H9 (cell line): ENCODE measurements around the gene ATN1. TPM values are rescaled to one million over a fixed set of nuclear protein-coding genes. Genes with fewer than 3 reads are reported as not detected.

Experiments
- DNase-seq: peaks from one replicate; pipeline ENCODE4 v3.0.0-alpha.2; 2017
- H2AFZ ChIP-seq: one replicate; pipeline ENCODE4 v1.6.1; 2013; ENCODE audit warnings: mild to moderate bottlenecking, low read length, control low read depth, moderate library complexity
- H2AK5ac ChIP-seq: 2 replicates; pipeline ENCODE4 v1.6.1; 2013; ENCODE audit warnings: low read length, control low read depth, mixed read lengths; ENCODE audit not compliant: insufficient read length
- H2BK120ac ChIP-seq: one replicate; pipeline ENCODE4 v1.6.1; 2013; ENCODE audit warnings: low read depth, mild to moderate bottlenecking, low read length, control low read depth, inconsistent platforms; ENCODE audit not compliant: poor library complexity, severe bottlenecking
- H2BK12ac ChIP-seq: 2 replicates; pipeline ENCODE4 v1.6.1; 2013; ENCODE audit warnings: low read length, control low read depth, mixed read lengths, low read depth; ENCODE audit not compliant: insufficient read length
- H2BK15ac ChIP-seq: 2 replicates; pipeline ENCODE4 v1.6.1; 2013; ENCODE audit warnings: low read depth, low read length, control low read depth
- H2BK20ac ChIP-seq: one replicate; pipeline ENCODE4 v1.6.1; 2013; ENCODE audit warnings: low read depth, mild to moderate bottlenecking, low read length, control low read depth, inconsistent platforms; ENCODE audit not compliant: poor library complexity, severe bottlenecking
- H2BK5ac ChIP-seq: 2 replicates; pipeline ENCODE4 v1.6.1; 2013; ENCODE audit warnings: low read length, control low read depth, mixed read lengths; ENCODE audit not compliant: insufficient read length
- H3K14ac ChIP-seq: 2 replicates; pipeline ENCODE4 v1.6.1; 2013; ENCODE audit warnings: low read length, control low read depth; ENCODE audit not compliant: insufficient read depth
- H3K18ac ChIP-seq: 2 replicates; pipeline ENCODE4 v1.6.1; 2013; ENCODE audit warnings: low read depth, mild to moderate bottlenecking, mixed read lengths, low read length, control low read depth; ENCODE audit not compliant: insufficient read length
- H3K23ac ChIP-seq: 2 replicates; pipeline ENCODE4 v1.6.1; 2013; ENCODE audit warnings: low read length, control low read depth, mixed read lengths, low read depth; ENCODE audit not compliant: insufficient read length
- H3K23me2 ChIP-seq: 2 replicates; pipeline ENCODE4 v1.6.1; 2013; ENCODE audit warnings: low read depth, mild to moderate bottlenecking, mixed read lengths, low read length, control low read depth; ENCODE audit not compliant: insufficient read length, poor library complexity, severe bottlenecking
- H3K27ac ChIP-seq: 2 replicates; pipeline ENCODE4 v1.5.1; 2013; ENCODE audit warnings: low read length, control low read depth, mixed read lengths, low read depth; ENCODE audit not compliant: insufficient read length
- H3K27me3 ChIP-seq: 2 replicates; pipeline ENCODE4 v1.6.1; 2013; ENCODE audit warnings: low read length, control low read depth, inconsistent platforms; ENCODE audit not compliant: insufficient read depth
- H3K4ac ChIP-seq: 2 replicates; pipeline ENCODE4 v1.6.1; 2013; ENCODE audit warnings: low read depth, mild to moderate bottlenecking, control low read depth, inconsistent platforms, low read length, moderate library complexity
- H3K4me1 ChIP-seq: 2 replicates; pipeline ENCODE4 v1.6.1; 2013; ENCODE audit warnings: low read length, control low read depth, inconsistent platforms; ENCODE audit not compliant: insufficient read depth
- H3K4me2 ChIP-seq: 2 replicates; pipeline ENCODE4 v1.6.1; 2013; ENCODE audit warnings: low read length, control low read depth, mixed read lengths; ENCODE audit not compliant: insufficient read length, insufficient read depth
- H3K56ac ChIP-seq: 2 replicates; pipeline ENCODE4 v1.6.1; 2013; ENCODE audit warnings: low read depth, mild to moderate bottlenecking, mixed read lengths, low read length, control low read depth; ENCODE audit not compliant: insufficient read length
- H3K79me1 ChIP-seq: 2 replicates; pipeline ENCODE4 v1.6.1; 2013; ENCODE audit warnings: low read depth, mild to moderate bottlenecking, moderate library complexity, low read length, control low read depth, inconsistent platforms; ENCODE audit not compliant: insufficient read depth, poor library complexity, severe bottlenecking
- H3K79me2 ChIP-seq: 2 replicates; pipeline ENCODE4 v1.6.1; 2013; ENCODE audit warnings: low read length, control low read depth, inconsistent platforms; ENCODE audit not compliant: insufficient read depth
- H3K9ac ChIP-seq: 2 replicates; pipeline ENCODE4 v1.6.1; 2013; ENCODE audit warnings: low read length, control low read depth, mixed read lengths; ENCODE audit not compliant: insufficient read length; ENCODE audit errors: extremely low read depth
- H3K9me3 ChIP-seq: one replicate; pipeline ENCODE4 v1.6.1; 2013; ENCODE audit warnings: low read depth, low read length, inconsistent platforms; ENCODE audit not compliant: control insufficient read depth
- H3T11ph ChIP-seq: one replicate; pipeline ENCODE4 v1.6.1; 2013; ENCODE audit warnings: mild to moderate bottlenecking, low read length, control low read depth, inconsistent platforms
- H4K20me1 ChIP-seq: one replicate; pipeline ENCODE4 v1.6.1; 2013; ENCODE audit not compliant: control insufficient read depth, insufficient read length, insufficient read depth
- H4K5ac ChIP-seq: 2 replicates; pipeline ENCODE4 v1.6.1; 2013; ENCODE audit warnings: low read depth, mild to moderate bottlenecking, mixed read lengths, low read length, control low read depth; ENCODE audit not compliant: insufficient read length
- H4K8ac ChIP-seq: replicated peaks from 2 replicates; pipeline ENCODE4 v1.6.1; 2013; ENCODE audit warnings: low read length, control low read depth, mixed read lengths, low read depth; ENCODE audit not compliant: insufficient read length
- H4K91ac ChIP-seq: 2 replicates; pipeline ENCODE4 v1.6.1; 2013; ENCODE audit warnings: low read depth, mild to moderate bottlenecking, moderate library complexity, mixed read lengths, low read length, control low read depth; ENCODE audit not compliant: insufficient read length
- H3K27ac Mint-ChIP-seq, 3 experiments: 2 replicates in 2 of 3; 3 replicates in 1 of 3; pipeline ENCODE4 v1.8.0; 2020 to 2021; ENCODE audit warnings: mixed read lengths in 3 of 3, mild to moderate bottlenecking in 1 of 3, moderate library complexity in 1 of 3
- H3K27me3 Mint-ChIP-seq: 2 replicates; pipeline ENCODE4 v1.8.0; 2021; ENCODE audit warnings: low read depth, mild to moderate bottlenecking, moderate library complexity, mixed read lengths
- H3K36me3 Mint-ChIP-seq, 3 experiments: 2 replicates in 2 of 3; 3 replicates in 1 of 3; pipeline ENCODE4 v1.8.0; 2020 to 2021; ENCODE audit warnings: low read depth in 3 of 3, mixed read lengths in 3 of 3; ENCODE audit not compliant: insufficient read depth in 1 of 3
- H3K4me1 Mint-ChIP-seq, 2 experiments: 2 replicates each; pipeline ENCODE4 v1.8.0; 2020; ENCODE audit warnings: mixed read lengths in 2 of 2
- H3K4me3 Mint-ChIP-seq, 2 experiments: 2 replicates in 1 of 2; 3 replicates in 1 of 2; pipeline ENCODE4 v1.8.0; 2020 to 2021; ENCODE audit warnings: mild to moderate bottlenecking in 2 of 2, mixed read lengths in 2 of 2, moderate library complexity in 1 of 2
- H3K9me3 Mint-ChIP-seq, 2 experiments: 2 replicates in 1 of 2; 3 replicates in 1 of 2; pipeline ENCODE4 v1.8.0; 2020; ENCODE audit warnings: mild to moderate bottlenecking in 2 of 2, mixed read lengths in 2 of 2, moderate library complexity in 1 of 2
- WGBS: extraction: QIAGEN DNeasy Blood & Tissue Kit; methylation state at CpG from one replicate; pipeline ENCODE4 v1.1.7; 2013; ENCODE audit warnings: missing lambda C conversion rate, low lambda C conversion rate, mixed read lengths; ENCODE audit not compliant: insufficient read length; ENCODE audit errors: extremely low coverage; 5-methylcytosine and 5-hydroxymethylcytosine counted together
- total RNA-seq: library from RNA; stranded (reverse); gene quantifications from 2 replicates; pipeline ENCODE4 v1.2.1, GENCODE V29; 2021
- TF ChIP-seq, protein P1 (sequence below): fragments of 200-600 bp; sonication (generic); conservative IDR thresholded peaks from 3 replicates; pipeline ENCODE4 v1.8.0; 2021; ENCODE audit warnings: antibody characterized with exemption, mild to moderate bottlenecking

The ATN1 gene
- total RNA-seq, 1 experiment from 2014 or later = 103 TPM

DNA sequence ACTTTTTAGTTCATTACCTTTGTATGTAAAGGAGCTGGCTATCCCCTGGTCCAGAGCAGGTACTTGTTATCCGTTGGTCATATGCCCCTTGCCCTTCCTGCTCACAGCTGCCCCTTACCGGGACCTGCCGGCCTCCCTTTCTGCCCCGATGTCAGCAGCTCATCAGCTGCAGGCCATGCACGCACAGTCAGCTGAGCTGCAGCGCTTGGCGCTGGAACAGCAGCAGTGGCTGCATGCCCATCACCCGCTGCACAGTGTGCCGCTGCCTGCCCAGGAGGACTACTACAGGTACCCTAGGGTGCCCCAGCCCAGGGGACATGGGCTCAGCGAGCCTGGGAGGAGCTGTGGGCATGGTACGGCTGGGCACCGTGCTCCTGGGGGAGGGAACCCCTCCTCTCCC lies 13.5 kb downstream of the ATN1 start:
- H3K27ac Mint-ChIP-seq = peak overlapping the region in 2 of 3 experiments; percentile 67 to 73; a peak in 1 of 7 replicates
- no peak overlapping the region for H3K4me2 ChIP-seq
- no peaks in the 10 kb centered on the region for H4K20me1 ChIP-seq
- TF ChIP-seq, protein P1, sequence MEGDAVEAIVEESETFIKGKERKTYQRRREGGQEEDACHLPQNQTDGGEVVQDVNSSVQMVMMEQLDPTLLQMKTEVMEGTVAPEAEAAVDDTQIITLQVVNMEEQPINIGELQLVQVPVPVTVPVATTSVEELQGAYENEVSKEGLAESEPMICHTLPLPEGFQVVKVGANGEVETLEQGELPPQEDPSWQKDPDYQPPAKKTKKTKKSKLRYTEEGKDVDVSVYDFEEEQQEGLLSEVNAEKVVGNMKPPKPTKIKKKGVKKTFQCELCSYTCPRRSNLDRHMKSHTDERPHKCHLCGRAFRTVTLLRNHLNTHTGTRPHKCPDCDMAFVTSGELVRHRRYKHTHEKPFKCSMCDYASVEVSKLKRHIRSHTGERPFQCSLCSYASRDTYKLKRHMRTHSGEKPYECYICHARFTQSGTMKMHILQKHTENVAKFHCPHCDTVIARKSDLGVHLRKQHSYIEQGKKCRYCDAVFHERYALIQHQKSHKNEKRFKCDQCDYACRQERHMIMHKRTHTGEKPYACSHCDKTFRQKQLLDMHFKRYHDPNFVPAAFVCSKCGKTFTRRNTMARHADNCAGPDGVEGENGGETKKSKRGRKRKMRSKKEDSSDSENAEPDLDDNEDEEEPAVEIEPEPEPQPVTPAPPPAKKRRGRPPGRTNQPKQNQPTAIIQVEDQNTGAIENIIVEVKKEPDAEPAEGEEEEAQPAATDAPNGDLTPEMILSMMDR = no peak
- H3K18ac ChIP-seq = no peak overlapping the region
- H2BK12ac ChIP-seq = no peak overlapping the region
- H2BK15ac ChIP-seq = no peak overlapping the region
- no peak overlapping the region for H3K23ac ChIP-seq
- no peak overlapping the region for H2BK20ac ChIP-seq
- no peaks in the 10 kb centered on the region for H3K79me2 ChIP-seq
- peaks cover 16% of the 10 kb centered on the region for H3K23me2 ChIP-seq
- no peak overlapping the region for H4K8ac ChIP-seq
- H3K27me3 Mint-ChIP-seq = peaks cover 2% of the 10 kb centered on the region; the same call in 1 of the 2 replicates
- no peaks in the 10 kb centered on the region for H3K9me3 ChIP-seq
- H3K4me1 ChIP-seq = 0 out of 2 replicates have a peak, but pooled peaks cover 4% of the 10 kb centered on the region
- H3K9ac ChIP-seq = no peak overlapping the region
- H3K14ac ChIP-seq = no peak overlapping the region
- H2AFZ ChIP-seq = no peak overlapping the region
- H3K27ac ChIP-seq = no peak overlapping the region
- no peak overlapping the region for H2BK5ac ChIP-seq
- H3K36me3 Mint-ChIP-seq = peaks cover 16 to 56% (median 36%) of the 10 kb centered on the region in 3 experiments
- peak overlapping the region in 1 of 2 experiments; percentile 48; a peak in 1 of 5 replicates for H3K4me3 Mint-ChIP-seq
- H4K91ac ChIP-seq = no peak overlapping the region
- H3T11ph ChIP-seq = no peak overlapping the region
- no peak overlapping the region for H3K4ac ChIP-seq
- no peaks in the 10 kb centered on the region; a peak in 2 of 5 replicates for H3K9me3 Mint-ChIP-seq
- H3K56ac ChIP-seq = no peak overlapping the region
- no peak for DNase-seq
- no peak overlapping the region for H2BK120ac ChIP-seq
- no peak overlapping the region for H4K5ac ChIP-seq
- no peaks in the 10 kb centered on the region for H3K79me1 ChIP-seq
- no peaks in the 10 kb centered on the region for H3K27me3 ChIP-seq
- no peak overlapping the region for H2AK5ac ChIP-seq
- no CpG with 5 or more reads among the region's 12 CpGs for WGBS
- H3K4me1 Mint-ChIP-seq = peaks cover 39 to 51% of the 10 kb centered on the region in 2 experiments
